Esophagus squamous epithelium (tissue), 4 donors: ENCODE measurements around the gene KCNK7.

Experiments used
- CTCF ChIP-seq, 6 experiments: fragments of 450-650 bp in 4 of 6; fragments of 200-600 bp in 2 of 6; sonication (generic) in 2 of 6; IDR thresholded peaks; one replicate each; pipeline ENCODE4 v1.5.1; 2016 to 2019; ENCODE audit warnings: antibody characterized with exemption in 6 of 6, mild to moderate bottlenecking in 4 of 6, moderate library complexity in 4 of 6
- POLR2A ChIP-seq, 4 donors: fragments of 450-650 bp; IDR thresholded peaks; one replicate each; pipeline ENCODE4 v1.6.1; 2017; ENCODE audit warnings: antibody characterized with exemption in 4 of 4, mild to moderate bottlenecking in 4 of 4, moderate library complexity in 3 of 4

- TF ChIP-seq POLR2A (IDR thresholded peaks at IDR 0.05) (no peak), CTCF (IDR thresholded peaks at IDR 0.05) (no peak)
These were observed 17.9 kb downstream of the KCNK7 start for GRCh38 chr11:65577756-65578109.
